ENCODE results near the gene FFAR4.

The FFAR4 gene

GRCh38 chr10:93595378-93596161 is 29.1 kb downstream of the FFAR4 start:
- H3K36me3 ChIP-seq, result no peaks in the 10 kb centered on the region
- peaks cover 0 to 4% (median 1%) of the 10 kb centered on the region in 4 donors for H3K4me1 ChIP-seq
- H3K4me3 ChIP-seq, result no peak overlapping the region
- intact Hi-C loops (cut with DNase I; ENCODE audit: low total_unique reads), result no loop called here
- peaks cover 0 to 1% of the 10 kb centered on the region in 2 donors for H3K27me3 ChIP-seq
- no peak for DNase-seq
- H3K27ac ChIP-seq, result no peak overlapping the region
- no peaks in the 10 kb centered on the region for H3K9me3 ChIP-seq
- TF ChIP-seq, protein P1, sequence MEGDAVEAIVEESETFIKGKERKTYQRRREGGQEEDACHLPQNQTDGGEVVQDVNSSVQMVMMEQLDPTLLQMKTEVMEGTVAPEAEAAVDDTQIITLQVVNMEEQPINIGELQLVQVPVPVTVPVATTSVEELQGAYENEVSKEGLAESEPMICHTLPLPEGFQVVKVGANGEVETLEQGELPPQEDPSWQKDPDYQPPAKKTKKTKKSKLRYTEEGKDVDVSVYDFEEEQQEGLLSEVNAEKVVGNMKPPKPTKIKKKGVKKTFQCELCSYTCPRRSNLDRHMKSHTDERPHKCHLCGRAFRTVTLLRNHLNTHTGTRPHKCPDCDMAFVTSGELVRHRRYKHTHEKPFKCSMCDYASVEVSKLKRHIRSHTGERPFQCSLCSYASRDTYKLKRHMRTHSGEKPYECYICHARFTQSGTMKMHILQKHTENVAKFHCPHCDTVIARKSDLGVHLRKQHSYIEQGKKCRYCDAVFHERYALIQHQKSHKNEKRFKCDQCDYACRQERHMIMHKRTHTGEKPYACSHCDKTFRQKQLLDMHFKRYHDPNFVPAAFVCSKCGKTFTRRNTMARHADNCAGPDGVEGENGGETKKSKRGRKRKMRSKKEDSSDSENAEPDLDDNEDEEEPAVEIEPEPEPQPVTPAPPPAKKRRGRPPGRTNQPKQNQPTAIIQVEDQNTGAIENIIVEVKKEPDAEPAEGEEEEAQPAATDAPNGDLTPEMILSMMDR (IDR thresholded peaks at IDR 0.05), result no peak

DNA sequence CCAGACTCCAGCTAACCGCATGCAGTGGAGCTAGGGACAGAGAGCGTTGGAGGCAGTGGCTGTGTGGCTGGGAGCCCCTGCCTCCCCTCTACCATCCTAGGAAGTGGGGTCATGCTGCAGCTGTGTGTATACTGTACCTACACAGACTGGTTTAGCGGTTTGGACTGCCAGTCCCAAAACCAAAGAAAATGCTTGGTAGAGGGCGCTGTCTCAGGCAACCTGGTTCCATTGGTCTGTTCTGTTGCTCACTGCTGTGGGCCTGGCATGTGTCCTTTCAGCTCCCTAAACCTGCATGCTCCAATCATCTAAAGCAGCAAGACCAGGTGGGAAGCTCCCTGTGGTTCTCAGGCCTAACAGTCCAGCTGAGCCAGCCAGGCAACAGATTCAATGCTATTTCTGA is 30.1 kb downstream of the FFAR4 start:
- Histone ChIP-seq H3K27me3 (peaks cover 0 to 7% of the 10 kb centered on the region in 2 donors), H3K9me3 (no peaks in the 10 kb centered on the region), H3K36me3 (no peaks in the 10 kb centered on the region), H3K4me1 (peaks cover 0 to 13% (median 8%) of the 10 kb centered on the region in 4 donors), H3K4me3 (no peak overlapping the region), H3K27ac (no peak overlapping the region)
- intact Hi-C loops (cut with DNase I; ENCODE audit: low total_unique reads), result no loop called here
- DNase-seq, result no peak
- TF ChIP-seq, protein P1 (IDR thresholded peaks at IDR 0.05), result no peak

DNA sequence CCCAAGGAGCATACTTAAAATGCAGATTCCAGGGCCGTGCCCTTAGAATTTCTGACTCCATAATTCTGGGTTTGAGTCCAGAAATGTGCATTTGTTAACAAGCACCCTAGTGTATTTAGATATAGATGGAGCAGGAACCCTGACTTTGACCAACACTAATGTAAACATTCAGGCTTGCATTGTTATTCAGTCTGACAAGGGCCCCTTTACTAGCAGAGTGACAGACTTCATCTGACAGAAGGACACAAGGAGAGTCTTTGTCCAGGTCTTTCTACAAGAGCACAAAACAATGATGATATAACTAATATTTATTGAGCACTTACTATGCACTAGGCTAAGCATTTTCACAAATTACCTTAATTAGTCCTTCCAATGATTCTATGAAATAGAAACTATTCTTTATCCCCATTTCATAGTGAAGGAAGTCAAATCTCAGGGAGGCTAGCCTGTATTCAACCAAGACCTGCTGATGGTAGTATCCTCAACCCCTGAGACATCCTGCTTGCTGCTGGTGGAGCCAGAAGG is 30.7 kb downstream of the FFAR4 start:
- TF ChIP-seq, protein P1 (IDR thresholded peaks at IDR 0.05), result no peak
- intact Hi-C loops (cut with DNase I; ENCODE audit: low total_unique reads), result no loop called here
- no peaks in the 10 kb centered on the region for H3K36me3 ChIP-seq

GRCh38 chr10:93598157-93598556 is 31.7 kb downstream of the FFAR4 start:
- Histone ChIP-seq H3K27me3 (peaks cover 0 to 20% of the 10 kb centered on the region in 2 donors), H3K4me3 (no peak overlapping the region), H3K9me3 (no peaks in the 10 kb centered on the region), H3K27ac (no peak overlapping the region), H3K4me1 (peaks cover 0 to 19% (median 12%) of the 10 kb centered on the region in 4 donors), H3K36me3 (no peaks in the 10 kb centered on the region)
- TF ChIP-seq, protein P1 (IDR thresholded peaks at IDR 0.05), result no peak
- intact Hi-C loops (cut with DNase I; ENCODE audit: low total_unique reads), result no loop called here
- no peak for DNase-seq

More for the DNA sequence above, 30.7 kb downstream of the FFAR4 start:
- no peak for DNase-seq
- Histone ChIP-seq H3K27ac (no peak overlapping the region), H3K27me3 (peaks cover 0 to 12% of the 10 kb centered on the region in 2 donors), H3K4me1 (peaks cover 0 to 19% (median 12%) of the 10 kb centered on the region in 4 donors), H3K9me3 (no peaks in the 10 kb centered on the region), H3K4me3 (no peak overlapping the region)

DNA sequence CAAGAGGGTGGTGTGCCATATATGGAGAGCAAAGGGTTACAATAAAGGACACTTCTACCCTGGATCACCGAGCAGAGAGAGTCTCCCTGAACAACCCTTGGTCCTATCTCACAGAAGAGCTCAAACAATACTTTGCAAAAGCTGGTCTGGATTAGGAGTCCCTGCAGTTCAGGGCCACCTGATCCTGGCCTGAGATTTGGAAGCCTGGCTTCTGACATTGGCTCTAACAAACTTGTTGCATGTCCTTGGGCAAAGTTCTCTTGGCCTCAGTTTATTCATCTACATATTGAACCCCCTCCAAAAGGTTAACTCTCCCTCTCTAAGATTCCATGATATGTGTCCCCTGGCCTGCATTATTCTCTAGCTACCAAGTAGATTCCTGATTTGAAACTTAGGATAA is 32.9 kb downstream of the FFAR4 start:
- H3K4me1 ChIP-seq, result peaks cover 0 to 19% (median 12%) of the 10 kb centered on the region in 4 donors
- no peaks in the 10 kb centered on the region for H3K36me3 ChIP-seq
- H3K27ac ChIP-seq, result no peak overlapping the region
- H3K4me3 ChIP-seq, result no peak overlapping the region
- H3K9me3 ChIP-seq, result no peaks in the 10 kb centered on the region
- no peak for DNase-seq
- intact Hi-C loops (cut with DNase I; ENCODE audit: low total_unique reads), result no loop called here
- TF ChIP-seq, protein P1 (IDR thresholded peaks at IDR 0.05), result no peak
- H3K27me3 ChIP-seq, result peaks cover 0 to 28% of the 10 kb centered on the region in 2 donors
